GM21390 (cell line): Measurements from ENCODE around the gene ZXDC.

Experiments
- ATAC-seq: cut with Tn5 transposase; IDR thresholded peaks from one replicate; pipeline ENCODE4 v1.9.1; 2021; ENCODE audit not compliant: unreplicated experiment

Gene ZXDC

GRCh38 chr3:126419886-126420786 is 55.6 kb downstream of the ZXDC start:
- no peak for ATAC-seq

GRCh38 chr3:126419151-126419703 is 56.5 kb downstream of the ZXDC start:
- ATAC-seq, result no peak

GRCh38 chr3:126418661-126419131 is 57.0 kb downstream of the ZXDC start:
- ATAC-seq, result no peak

- no peak for ATAC-seq
Observed at GRCh38 chr3:126417981-126418530, 57.6 kb downstream of the ZXDC start.

GRCh38 chr3:126417515-126417914 is 58.2 kb downstream of the ZXDC start:
- no peak for ATAC-seq

GRCh38 chr3:126416943-126417342 is 58.7 kb downstream of the ZXDC start:
- no peak for ATAC-seq

- no peak for ATAC-seq
Observed at GRCh38 chr3:126415661-126416591, 59.8 kb downstream of the ZXDC start.

- no peak for ATAC-seq
Observed at GRCh38 chr3:126414961-126415660, 60.6 kb downstream of the ZXDC start.

- no peak for ATAC-seq
Observed at GRCh38 chr3:126414406-126414805, 61.3 kb downstream of the ZXDC start.

- ATAC-seq, result no peak
Observed at GRCh38 chr3:126413693-126414080, 62.0 kb downstream of the ZXDC start.

- ATAC-seq, result no peak
Observed at GRCh38 chr3:126412841-126413692, 62.6 kb downstream of the ZXDC start.

GRCh38 chr3:126408099-126408498 is 67.6 kb downstream of the ZXDC start:
- no peak for ATAC-seq

- no peak for ATAC-seq
Observed at GRCh38 chr3:126407412-126408044, 68.2 kb downstream of the ZXDC start.

GRCh38 chr3:126406389-126407296 is 69.0 kb downstream of the ZXDC start:
- ATAC-seq, result no peak

GRCh38 chr3:126402666-126403302 is 72.9 kb downstream of the ZXDC start:
- no peak for ATAC-seq

- ATAC-seq, result no peak
Observed at GRCh38 chr3:126402178-126402577, 73.5 kb downstream of the ZXDC start.

GRCh38 chr3:126401611-126402160 is 74.0 kb downstream of the ZXDC start:
- no peak for ATAC-seq
